GM21381 (cell line): ENCODE measurements around the gene RAB41.
A peak's percentile ranks its signal among the peaks of the same experiment; 100 is the strongest.
"Not testable (repeated sequence)": the region's sequence is repeated elsewhere in the genome, so short reads cannot be mapped to it uniquely, and the experiment has no call there.

Source experiments
- ATAC-seq: cut with Tn5 transposase; IDR thresholded peaks from one replicate; pipeline ENCODE4 v1.9.1; 2021; ENCODE audit warnings: mild to moderate bottlenecking, moderate library complexity; ENCODE audit not compliant: unreplicated experiment

The RAB41 gene

GRCh38 chrX:70289793-70290770 is 8.1 kb downstream of the RAB41 start, which contains the start of the genes KIF4A and PDZD11:
Gene KIF4A (plus strand): TSS chrX:70290104. CDS start chrX:70290459, 355 bp downstream.
Gene PDZD11 (minus strand): TSS chrX:70289927. CDS start chrX:70289341, 586 bp downstream.
- ATAC-seq = peak; percentile 94

- no peak for ATAC-seq
Observed at GRCh38 chrX:70292788-70293187, 10.8 kb downstream of the RAB41 start.

GRCh38 chrX:70293621-70294020 is 11.6 kb downstream of the RAB41 start:
- ATAC-seq = no peak

- no peak for ATAC-seq
Observed at GRCh38 chrX:70301716-70302115, 19.7 kb downstream of the RAB41 start.

- ATAC-seq = no peak
Observed at GRCh38 chrX:70313503-70313902, 31.5 kb downstream of the RAB41 start.

- ATAC-seq = no peak
Observed at GRCh38 chrX:70322784-70323183, 40.8 kb downstream of the RAB41 start.

- ATAC-seq = not testable (repeated sequence)
Observed at GRCh38 chrX:70323628-70324027, 41.7 kb downstream of the RAB41 start.

- no peak for ATAC-seq
Observed at GRCh38 chrX:70324326-70324725, 42.4 kb downstream of the RAB41 start.

GRCh38 chrX:70331161-70331560 is 49.2 kb downstream of the RAB41 start:
- ATAC-seq = no peak

- no peak for ATAC-seq
Observed at GRCh38 chrX:70332600-70332999, 50.6 kb downstream of the RAB41 start.
